ENCODE results near the gene ENAH.

DNA sequence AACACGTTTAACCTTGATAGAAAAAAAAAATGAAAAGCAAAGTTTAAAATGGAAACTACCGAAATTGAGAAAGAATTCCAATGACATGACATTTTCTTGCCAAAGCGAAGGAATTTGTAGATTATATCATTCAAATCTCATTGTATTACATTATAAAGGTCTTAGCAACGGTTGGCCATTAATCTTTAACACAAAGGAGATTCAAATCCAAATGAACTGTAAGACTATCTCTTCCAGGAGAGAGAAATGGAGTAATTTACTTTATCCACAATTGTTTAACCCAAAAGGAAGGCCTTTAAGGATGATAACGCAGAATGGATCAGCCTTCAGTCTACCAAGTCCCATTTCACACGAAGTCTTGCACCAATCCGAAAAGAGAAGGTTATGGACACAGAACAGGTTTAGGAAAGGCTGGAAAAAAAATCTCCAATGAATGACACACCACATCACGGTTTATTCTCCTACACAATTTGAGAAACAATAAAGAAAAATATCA lies 1.5 kb downstream of the ENAH start:
- TF ChIP-seq, protein P1, sequence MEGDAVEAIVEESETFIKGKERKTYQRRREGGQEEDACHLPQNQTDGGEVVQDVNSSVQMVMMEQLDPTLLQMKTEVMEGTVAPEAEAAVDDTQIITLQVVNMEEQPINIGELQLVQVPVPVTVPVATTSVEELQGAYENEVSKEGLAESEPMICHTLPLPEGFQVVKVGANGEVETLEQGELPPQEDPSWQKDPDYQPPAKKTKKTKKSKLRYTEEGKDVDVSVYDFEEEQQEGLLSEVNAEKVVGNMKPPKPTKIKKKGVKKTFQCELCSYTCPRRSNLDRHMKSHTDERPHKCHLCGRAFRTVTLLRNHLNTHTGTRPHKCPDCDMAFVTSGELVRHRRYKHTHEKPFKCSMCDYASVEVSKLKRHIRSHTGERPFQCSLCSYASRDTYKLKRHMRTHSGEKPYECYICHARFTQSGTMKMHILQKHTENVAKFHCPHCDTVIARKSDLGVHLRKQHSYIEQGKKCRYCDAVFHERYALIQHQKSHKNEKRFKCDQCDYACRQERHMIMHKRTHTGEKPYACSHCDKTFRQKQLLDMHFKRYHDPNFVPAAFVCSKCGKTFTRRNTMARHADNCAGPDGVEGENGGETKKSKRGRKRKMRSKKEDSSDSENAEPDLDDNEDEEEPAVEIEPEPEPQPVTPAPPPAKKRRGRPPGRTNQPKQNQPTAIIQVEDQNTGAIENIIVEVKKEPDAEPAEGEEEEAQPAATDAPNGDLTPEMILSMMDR (IDR thresholded peaks at IDR 0.05; ENCODE audit: insufficient read depth, low read length, poor library complexity, severe bottlenecking) = no peak
- no peak for TF ChIP-seq EZH2phosphoT487 (conservative IDR thresholded peaks at IDR 0.05; ENCODE audit: low read length)
